Stimulated activated CD4-positive, alpha-beta T cell treated with anti-CD3 and anti-CD28 coated beads, Interleukin-15, amount 100 ng/mL, for 24 hours (primary cell): ENCODE measurements around the gene CABCOCO1.
A peak's percentile ranks its signal among the peaks of the same experiment; 100 is the strongest.

Experiments
- DNase-seq: peaks from one replicate; pipeline ENCODE4 v3.0.0-alpha.2; 2020

The CABCOCO1 gene

GRCh38 chr10:61757525-61758397 lies 95.0 kb downstream of the CABCOCO1 start:
- DNase-seq: no peak

- DNase-seq: no peak
Observed at GRCh38 chr10:61758433-61758832, 95.7 kb downstream of the CABCOCO1 start.

GRCh38 chr10:61759751-61760150 lies 97.0 kb downstream of the CABCOCO1 start:
- DNase-seq: no peak

- DNase-seq: no peak
Observed at GRCh38 chr10:61760943-61761824, 98.5 kb downstream of the CABCOCO1 start.

GRCh38 chr10:61761825-61762217 lies 99.1 kb downstream of the CABCOCO1 start:
- DNase-seq: no peak

GRCh38 chr10:61763778-61764177 lies 101.0 kb downstream of the CABCOCO1 start:
- no peak for DNase-seq

- no peak for DNase-seq
Observed at GRCh38 chr10:61764486-61764885, 101.8 kb downstream of the CABCOCO1 start.

GRCh38 chr10:61765176-61766087 lies 102.7 kb downstream of the CABCOCO1 start:
- no peak for DNase-seq

GRCh38 chr10:61766927-61767326 lies 104.2 kb downstream of the CABCOCO1 start:
- no peak for DNase-seq

GRCh38 chr10:61774031-61774430 lies 111.3 kb downstream of the CABCOCO1 start:
- DNase-seq: no peak

GRCh38 chr10:61775111-61775510 lies 112.4 kb downstream of the CABCOCO1 start:
- DNase-seq: no peak

GRCh38 chr10:61776615-61777266 lies 114.0 kb downstream of the CABCOCO1 start:
- no peak for DNase-seq

- DNase-seq: no peak
Observed at GRCh38 chr10:61778137-61778536, 115.4 kb downstream of the CABCOCO1 start.

- no peak for DNase-seq
Observed at GRCh38 chr10:61779276-61779675, 116.5 kb downstream of the CABCOCO1 start.

- DNase-seq: peak; percentile 47
Observed at GRCh38 chr10:61779950-61780659, 117.4 kb downstream of the CABCOCO1 start.

- DNase-seq: no peak
Observed at GRCh38 chr10:61780732-61781131, 118.0 kb downstream of the CABCOCO1 start.

- peak; percentile 18 for DNase-seq
Observed at GRCh38 chr10:61781969-61782403, 119.3 kb downstream of the CABCOCO1 start.

- DNase-seq: peak; percentile 55
Observed at GRCh38 chr10:61784354-61785133, 121.8 kb downstream of the CABCOCO1 start.

- DNase-seq: no peak
Observed at GRCh38 chr10:61785473-61786105, 122.9 kb downstream of the CABCOCO1 start.

- DNase-seq: peak; percentile 32
Observed at GRCh38 chr10:61786728-61787127, 124.0 kb downstream of the CABCOCO1 start.
